Lower leg skin (tissue), 4 donors: ENCODE measurements around the gene SLC5A5. TPM values are rescaled to one million over a fixed set of nuclear protein-coding genes. Genes with fewer than 3 reads are reported as not detected.

Source experiments
- DNase-seq, 2 donors: peaks; one replicate each; pipeline ENCODE4 v3.0.0-alpha.2; 2019; ENCODE audit warnings: low spot score in 2 of 2
- H3K4me3 ChIP-seq: fragments of 200-600 bp; sonication (generic); 2 replicates; pipeline ENCODE4 v1.5.1; 2017; ENCODE audit warnings: mild to moderate bottlenecking, low read depth; ENCODE audit not compliant: poor library complexity, severe bottlenecking
- CTCF ChIP-seq, 3 donors: fragments of 450-650 bp; IDR thresholded peaks; one replicate each; pipeline ENCODE4 v1.5.1; 2016; ENCODE audit warnings: antibody characterized with exemption in 3 of 3, mild to moderate bottlenecking in 3 of 3, moderate library complexity in 2 of 3
- POLR2A ChIP-seq, 2 donors: fragments of 450-650 bp; IDR thresholded peaks; one replicate each; pipeline ENCODE4 v1.6.1; 2016 to 2017; ENCODE audit warnings: antibody characterized with exemption in 2 of 2, mild to moderate bottlenecking in 1 of 2, moderate library complexity in 1 of 2
- WGBS, 2 donors: methylation state at CpG; one replicate each; pipeline ENCODE4 v1.1.5; 2018; 5-methylcytosine and 5-hydroxymethylcytosine counted together
- intact Hi-C: fragments of 100-400 bp; cut with DNase I; formaldehyde crosslinking; loops from one replicate; pipeline ENCODE4 v1.15.0; 2023; ENCODE audit warnings: low total_unique reads
- total RNA-seq, 4 donors: library from RNA; depleted of rRNA; stranded (reverse); fragments of >200 nt; gene quantifications; one replicate each; pipeline ENCODE4 v1.1.0, GENCODE V29; 2016

SLC5A5 gene
- total RNA-seq, 4 donors from 2014 or later, result not detected

- WGBS, 2 donors, result 88 to 90% methylated on average over 6 of the region's 6 CpGs
- TF ChIP-seq POLR2A (IDR thresholded peaks at IDR 0.05) (no peak), CTCF (IDR thresholded peaks at IDR 0.05) (no peak)
These were observed 31.7 kb upstream of the SLC5A5 start for GRCh38 chr19:17840019-17840418.

GRCh38 chr19:17841371-17841809, 30.4 kb upstream of the SLC5A5 start:
- no peak for DNase-seq
- H3K4me3 ChIP-seq, result no peak overlapping the region
- WGBS, 2 donors, result 50 to 70% methylated on average over 30 of the region's 30 CpGs
- intact Hi-C loops, result no loop called here
- TF ChIP-seq POLR2A (IDR thresholded peaks at IDR 0.05) (no peak), CTCF (IDR thresholded peaks at IDR 0.05) (no peak)

More at GRCh38 chr19:17840019-17840418, 31.7 kb upstream of the SLC5A5 start:
- DNase-seq, result no peak
- no peak overlapping the region for H3K4me3 ChIP-seq
- intact Hi-C loops, result no loop called here

- peak in 1 of 2 donors; percentile 53 for DNase-seq
- 22 to 24% methylated on average over 33 to 56 of the region's 56 CpGs for whole genome bisulfite sequencing, 2 donors
- intact Hi-C loops, result no loop called here
- TF ChIP-seq POLR2A (IDR thresholded peaks at IDR 0.05) (no peak), CTCF (IDR thresholded peaks at IDR 0.05) (no peak)
- no peak overlapping the region for H3K4me3 ChIP-seq
These were observed 29.7 kb upstream of the SLC5A5 start for GRCh38 chr19:17841810-17842662.

- 67 to 81% methylated on average over 14 to 18 of the region's 20 CpGs for WGBS, 2 donors
- TF ChIP-seq CTCF (IDR thresholded peaks at IDR 0.05), result no peak
- TF ChIP-seq POLR2A (IDR thresholded peaks at IDR 0.05), result no peak
These were observed 29.0 kb upstream of the SLC5A5 start for GRCh38 chr19:17842663-17843291.

GRCh38 chr19:17843292-17843827, 28.4 kb upstream of the SLC5A5 start:
- DNase-seq, result no peak
- H3K4me3 ChIP-seq, result no peak overlapping the region
- intact Hi-C loops, result no loop called here
- TF ChIP-seq CTCF (IDR thresholded peaks at IDR 0.05) (no peak), POLR2A (IDR thresholded peaks at IDR 0.05) (no peak)
- WGBS, 2 donors, result 75 to 83% methylated on average over 8 to 9 of the region's 9 CpGs

More at GRCh38 chr19:17842663-17843291, 29.0 kb upstream of the SLC5A5 start:
- DNase-seq, result no peak
- no peak overlapping the region for H3K4me3 ChIP-seq
- intact Hi-C loops, result no loop called here
